Glutamatergic neuron (in vitro differentiated cells): ENCODE measurements around the gene TEKT4. TPM values are rescaled to one million over a fixed set of nuclear protein-coding genes. Genes with fewer than 3 reads are reported as not detected.
A peak's percentile ranks its signal among the peaks of the same experiment; 100 is the strongest.

Experiments
- DNase-seq: peaks from one replicate; pipeline ENCODE4 v3.0.0; 2022
- H3K27ac Mint-ChIP-seq: one replicate; pipeline ENCODE4 v1.8.0; 2020; ENCODE audit warnings: mild to moderate bottlenecking, mixed read lengths, inconsistent platforms; ENCODE audit not compliant: unreplicated experiment
- H3K27me3 Mint-ChIP-seq: one replicate; pipeline ENCODE4 v1.8.0; 2020; ENCODE audit warnings: mild to moderate bottlenecking, moderate library complexity, mixed read lengths, inconsistent platforms; ENCODE audit not compliant: unreplicated experiment
- H3K36me3 Mint-ChIP-seq: one replicate; pipeline ENCODE4 v1.8.0; 2020; ENCODE audit warnings: mild to moderate bottlenecking, mixed read lengths, inconsistent platforms; ENCODE audit not compliant: unreplicated experiment
- H3K4me1 Mint-ChIP-seq: one replicate; pipeline ENCODE4 v1.8.0; 2020; ENCODE audit warnings: mild to moderate bottlenecking, low read depth, mixed read lengths, inconsistent platforms; ENCODE audit not compliant: unreplicated experiment
- H3K4me3 Mint-ChIP-seq: one replicate; pipeline ENCODE4 v1.8.0; 2020; ENCODE audit warnings: mild to moderate bottlenecking, mixed read lengths, inconsistent platforms; ENCODE audit not compliant: unreplicated experiment
- H3K9me3 Mint-ChIP-seq: one replicate; pipeline ENCODE4 v1.8.0; 2020; ENCODE audit warnings: mild to moderate bottlenecking, moderate library complexity, mixed read lengths, inconsistent platforms; ENCODE audit not compliant: unreplicated experiment
- total RNA-seq: library from RNA; stranded (reverse); fragmentation: NEBNext Ultra II Directional; extraction: Animal tissue kit (Norgen Biotek cat#: 25700); gene quantifications from one replicate; pipeline ENCODE4 v1.2.1, GENCODE V29; 2021; ENCODE audit not compliant: unreplicated experiment
- TF ChIP-seq, protein P1 (sequence below): fragments of 200-600 bp; sonication (generic); IDR thresholded peaks from one replicate; pipeline ENCODE4 v1.5.0; 2021; ENCODE audit not compliant: partially characterized antibody, unreplicated experiment

The TEKT4 gene
- total RNA-seq, 1 donor from 2014 or later = not detected

- TF ChIP-seq, protein P1, sequence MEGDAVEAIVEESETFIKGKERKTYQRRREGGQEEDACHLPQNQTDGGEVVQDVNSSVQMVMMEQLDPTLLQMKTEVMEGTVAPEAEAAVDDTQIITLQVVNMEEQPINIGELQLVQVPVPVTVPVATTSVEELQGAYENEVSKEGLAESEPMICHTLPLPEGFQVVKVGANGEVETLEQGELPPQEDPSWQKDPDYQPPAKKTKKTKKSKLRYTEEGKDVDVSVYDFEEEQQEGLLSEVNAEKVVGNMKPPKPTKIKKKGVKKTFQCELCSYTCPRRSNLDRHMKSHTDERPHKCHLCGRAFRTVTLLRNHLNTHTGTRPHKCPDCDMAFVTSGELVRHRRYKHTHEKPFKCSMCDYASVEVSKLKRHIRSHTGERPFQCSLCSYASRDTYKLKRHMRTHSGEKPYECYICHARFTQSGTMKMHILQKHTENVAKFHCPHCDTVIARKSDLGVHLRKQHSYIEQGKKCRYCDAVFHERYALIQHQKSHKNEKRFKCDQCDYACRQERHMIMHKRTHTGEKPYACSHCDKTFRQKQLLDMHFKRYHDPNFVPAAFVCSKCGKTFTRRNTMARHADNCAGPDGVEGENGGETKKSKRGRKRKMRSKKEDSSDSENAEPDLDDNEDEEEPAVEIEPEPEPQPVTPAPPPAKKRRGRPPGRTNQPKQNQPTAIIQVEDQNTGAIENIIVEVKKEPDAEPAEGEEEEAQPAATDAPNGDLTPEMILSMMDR = no peak
- Mint-ChIP-seq H3K27me3 (peaks cover 8% of the 10 kb centered on the region), H3K36me3 (no peaks in the 10 kb centered on the region), H3K27ac (no peak overlapping the region), H3K9me3 (peaks cover 1% of the 10 kb centered on the region), H3K4me3 (no peak overlapping the region), H3K4me1 (no peaks in the 10 kb centered on the region)
- DNase-seq = no peak
Observed at GRCh38 chr2:94869131-94869530, 2.1 kb upstream of the TEKT4 start.

GRCh38 chr2:94869552-94870439 lies 1.4 kb upstream of the TEKT4 start:
- Mint-ChIP-seq H3K27me3 (peaks cover 8% of the 10 kb centered on the region), H3K4me3 (no peak overlapping the region)

DNA sequence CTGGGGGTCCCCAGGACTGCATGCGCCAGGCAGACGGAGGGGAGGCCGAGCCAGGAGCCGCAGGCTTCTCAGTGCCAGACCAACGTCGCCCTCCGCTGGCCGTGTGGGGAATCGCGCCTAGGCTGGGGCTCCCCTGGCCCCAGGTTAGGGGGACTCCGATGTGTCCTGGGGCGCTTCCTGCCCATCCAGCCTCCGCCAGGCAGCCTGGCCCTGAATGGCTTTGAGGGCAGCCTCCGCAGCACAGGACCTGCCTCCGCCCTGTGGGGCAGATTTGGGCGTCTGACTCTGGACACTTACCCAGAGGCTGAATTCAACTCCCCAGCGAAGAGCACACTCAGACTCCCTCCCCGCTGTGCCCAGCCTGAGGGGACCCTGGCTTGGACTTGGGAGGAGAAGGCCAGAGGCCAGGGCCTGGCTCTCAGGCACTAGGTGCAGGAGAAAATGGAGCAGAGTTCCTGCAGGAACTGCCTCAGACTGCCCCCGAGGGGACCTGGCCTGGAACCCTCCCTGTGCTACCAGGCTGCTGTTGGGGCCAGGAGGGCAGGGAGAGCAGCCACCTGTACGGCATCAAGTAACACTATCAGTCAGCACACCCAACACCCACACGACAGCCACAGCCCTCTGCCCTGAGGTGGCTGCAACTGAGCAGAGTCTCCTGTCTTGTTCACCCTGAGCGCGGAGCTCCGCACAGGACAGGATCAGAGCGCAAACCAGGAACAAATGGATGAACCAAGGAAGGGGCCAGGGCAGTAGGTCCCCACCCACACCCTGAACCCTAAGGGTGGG lies 597 bp upstream of the TEKT4 start:
- Mint-ChIP-seq H3K9me3 (peaks cover 1% of the 10 kb centered on the region), H3K27me3 (peaks cover 8% of the 10 kb centered on the region), H3K4me3 (no peak overlapping the region), H3K27ac (no peak overlapping the region), H3K4me1 (no peaks in the 10 kb centered on the region), H3K36me3 (no peaks in the 10 kb centered on the region)
- TF ChIP-seq, protein P1 = peak; percentile 77
- peak; percentile 71 for DNase-seq

More at GRCh38 chr2:94869552-94870439, 1.4 kb upstream of the TEKT4 start:
- no peak for DNase-seq
- no peak overlapping the region for H3K27ac Mint-ChIP-seq
- peaks cover 1% of the 10 kb centered on the region for H3K9me3 Mint-ChIP-seq
- H3K36me3 Mint-ChIP-seq = no peaks in the 10 kb centered on the region
- H3K4me1 Mint-ChIP-seq = no peaks in the 10 kb centered on the region
- TF ChIP-seq, protein P1 = no peak

DNA sequence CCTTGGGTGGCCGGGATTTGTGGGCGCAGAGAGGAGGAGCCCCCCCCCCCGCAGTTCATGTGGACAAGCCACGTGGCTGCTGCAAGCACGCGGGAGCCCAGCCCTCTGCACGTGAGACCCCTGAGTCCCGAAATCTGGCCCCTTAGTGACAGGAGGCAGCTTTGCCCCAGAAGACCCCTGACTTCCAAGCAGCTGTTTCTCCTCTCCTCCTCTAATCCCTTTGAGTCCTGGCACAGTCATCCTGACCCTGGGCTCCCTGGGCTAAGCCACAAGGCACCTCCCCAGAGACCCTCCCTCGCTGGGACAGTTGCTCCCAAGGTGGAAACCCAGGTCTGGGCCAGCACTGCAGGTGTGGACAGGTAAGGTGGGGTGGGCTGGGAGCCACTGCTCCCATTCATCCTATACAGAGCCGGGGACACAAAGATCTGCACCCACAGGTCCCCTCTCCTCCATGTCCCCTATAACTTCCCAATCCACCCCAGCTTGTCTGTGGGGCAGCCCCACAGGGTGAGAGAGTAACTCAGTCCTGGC lies 923 bp downstream of the TEKT4 start:
- Mint-ChIP-seq H3K27me3 (peaks cover 8% of the 10 kb centered on the region), H3K36me3 (no peaks in the 10 kb centered on the region), H3K9me3 (peaks cover 1% of the 10 kb centered on the region), H3K4me3 (no peak overlapping the region), H3K27ac (no peak overlapping the region), H3K4me1 (no peaks in the 10 kb centered on the region)
- DNase-seq = peak; percentile 12
- TF ChIP-seq, protein P1 = no peak
